Ishikawa (cell line): Measurements from ENCODE around the gene WWOX.

Source experiments
- CEBPB ChIP-seq: IDR thresholded peaks from 2 replicates; pipeline ENCODE4 v1.6.1; 2012
- CREB1 ChIP-seq: IDR thresholded peaks from 2 replicates; pipeline ENCODE4 v1.6.1; 2012; ENCODE audit warnings: low read depth
- EGR1 ChIP-seq: IDR thresholded peaks from 2 replicates; pipeline ENCODE4 v1.6.1; 2012
- EP300 ChIP-seq: IDR thresholded peaks from 2 replicates; pipeline ENCODE4 v1.6.1; 2012; ENCODE audit warnings: borderline replicate concordance
- FOXM1 ChIP-seq: IDR thresholded peaks from 2 replicates; pipeline ENCODE4 v1.6.1; 2012; ENCODE audit warnings: low read depth, borderline replicate concordance
- MAX ChIP-seq: IDR thresholded peaks from 2 replicates; pipeline ENCODE4 v1.6.1; 2012
- RAD21 ChIP-seq: IDR thresholded peaks from 2 replicates; pipeline ENCODE4 v1.6.1; 2012; ENCODE audit warnings: low read depth
- REST ChIP-seq: IDR thresholded peaks from 2 replicates; pipeline ENCODE4 v1.6.1; 2012; ENCODE audit warnings: low read depth, mild to moderate bottlenecking
- TAF1 ChIP-seq: IDR thresholded peaks from 2 replicates; pipeline ENCODE4 v1.6.1; 2012; ENCODE audit warnings: low read depth, mild to moderate bottlenecking
- TEAD4 ChIP-seq: IDR thresholded peaks from 2 replicates; pipeline ENCODE4 v1.6.1; 2012
- USF1 ChIP-seq: IDR thresholded peaks from 2 replicates; pipeline ENCODE4 v1.6.1; 2012
- YY1 ChIP-seq: IDR thresholded peaks from 2 replicates; pipeline ENCODE4 v1.6.1; 2012; ENCODE audit warnings: low read depth

- TF ChIP-seq TEAD4 = no peak
- TF ChIP-seq EGR1 = no peak
- no peak for TF ChIP-seq CREB1
- TF ChIP-seq RAD21 = no peak
- no peak for TF ChIP-seq MAX
- TF ChIP-seq YY1 = no peak
- TF ChIP-seq CEBPB = no peak
- no peak for TF ChIP-seq EP300
- no peak for TF ChIP-seq USF1
- TF ChIP-seq TAF1 = no peak
- TF ChIP-seq REST = no peak
- no peak for TF ChIP-seq FOXM1
Measured at GRCh38 chr16:78385086-78385805, 285.8 kb downstream of the WWOX start.
